Lower leg skin (tissue), 4 donors: ENCODE results near the gene CHM. TPM values are rescaled to one million over a fixed set of nuclear protein-coding genes. Genes with fewer than 3 reads are reported as not detected.
"Not testable (repeated sequence)": the region's sequence is repeated elsewhere in the genome, so short reads cannot be mapped to it uniquely, and the experiment has no call there.

Source experiments
- DNase-seq, 2 donors: peaks; one replicate each; pipeline ENCODE4 v3.0.0-alpha.2; 2019; ENCODE audit warnings: low spot score in 2 of 2
- H3K4me3 ChIP-seq: fragments of 200-600 bp; sonication (generic); 2 replicates; pipeline ENCODE4 v1.5.1; 2017; ENCODE audit warnings: mild to moderate bottlenecking, low read depth; ENCODE audit not compliant: poor library complexity, severe bottlenecking
- CTCF ChIP-seq, 3 donors: fragments of 450-650 bp; IDR thresholded peaks; one replicate each; pipeline ENCODE4 v1.5.1; 2016; ENCODE audit warnings: antibody characterized with exemption in 3 of 3, mild to moderate bottlenecking in 3 of 3, moderate library complexity in 2 of 3
- POLR2A ChIP-seq, 2 donors: fragments of 450-650 bp; IDR thresholded peaks; one replicate each; pipeline ENCODE4 v1.6.1; 2016 to 2017; ENCODE audit warnings: antibody characterized with exemption in 2 of 2, mild to moderate bottlenecking in 1 of 2, moderate library complexity in 1 of 2
- WGBS, 2 donors: methylation state at CpG; one replicate each; pipeline ENCODE4 v1.1.5; 2018; 5-methylcytosine and 5-hydroxymethylcytosine counted together
- intact Hi-C: fragments of 100-400 bp; cut with DNase I; formaldehyde crosslinking; loops from one replicate; pipeline ENCODE4 v1.15.0; 2023; ENCODE audit warnings: low total_unique reads
- total RNA-seq, 4 donors: library from RNA; depleted of rRNA; stranded (reverse); fragments of >200 nt; gene quantifications; one replicate each; pipeline ENCODE4 v1.1.0, GENCODE V29; 2016

The CHM gene
- total RNA-seq, 4 donors from 2014 or later, result 9.7 to 15.1 (median 12.7) TPM

GRCh38 chrX:85994228-85994627, 53.1 kb downstream of the CHM start:
- WGBS, 2 donors, result 41 to 51% methylated on average over 2 of the region's 2 CpGs
- intact Hi-C loops, result no loop called here
- DNase-seq, result no peak
- no peak overlapping the region for H3K4me3 ChIP-seq
- TF ChIP-seq CTCF (IDR thresholded peaks at IDR 0.05) (no peak), POLR2A (IDR thresholded peaks at IDR 0.05) (no peak)

- no peak overlapping the region for H3K4me3 ChIP-seq
- no peak for DNase-seq
- TF ChIP-seq CTCF (IDR thresholded peaks at IDR 0.05) (no peak), POLR2A (IDR thresholded peaks at IDR 0.05) (no peak)
- intact Hi-C loops, result no loop called here
- WGBS, 2 donors, result 47 to 54% methylated on average over 2 of the region's 2 CpGs
These were observed 53.7 kb downstream of the CHM start for GRCh38 chrX:85993539-85994197.

- intact Hi-C loops, result no loop called here
- H3K4me3 ChIP-seq, result no peak overlapping the region
- 53 to 62% methylated on average over 3 of the region's 3 CpGs for WGBS, 2 donors
- no peak for DNase-seq
- TF ChIP-seq POLR2A (IDR thresholded peaks at IDR 0.05) (no peak), CTCF (IDR thresholded peaks at IDR 0.05) (no peak)
These were observed 54.5 kb downstream of the CHM start for GRCh38 chrX:85992811-85993229.

GRCh38 chrX:85988353-85988752, 59.0 kb downstream of the CHM start:
- H3K4me3 ChIP-seq, result no peak overlapping the region
- intact Hi-C loops, result no loop called here
- TF ChIP-seq CTCF (IDR thresholded peaks at IDR 0.05) (no peak), POLR2A (IDR thresholded peaks at IDR 0.05) (no peak)
- WGBS, 2 donors, result 74 to 84% methylated on average over 3 of the region's 3 CpGs
- no peak for DNase-seq

GRCh38 chrX:85980286-85980685, 67.1 kb downstream of the CHM start:
- intact Hi-C loops, result no loop called here
- H3K4me3 ChIP-seq, result no peak overlapping the region
- DNase-seq, result no peak
- no peak for TF ChIP-seq POLR2A (IDR thresholded peaks at IDR 0.05)
- no peak for TF ChIP-seq CTCF (IDR thresholded peaks at IDR 0.05)
- WGBS, 2 donors, result 94 to 100% methylated on average over 1 of the region's 1 CpG

GRCh38 chrX:85977218-85977617, 70.1 kb downstream of the CHM start:
- no peak overlapping the region for H3K4me3 ChIP-seq
- no peak for DNase-seq
- TF ChIP-seq POLR2A (IDR thresholded peaks at IDR 0.05), result no peak
- no peak for TF ChIP-seq CTCF (IDR thresholded peaks at IDR 0.05)
- intact Hi-C loops, result no loop called here
- 72 to 78% methylated on average over 3 of the region's 3 CpGs for WGBS, 2 donors

- DNase-seq, H3K4me3 ChIP-seq, intact Hi-C loops: not testable (repeated sequence)
- 98% methylated on average over 12 of the region's 33 CpGs; no CpG with 5 or more reads in 1 of the 2 donors for WGBS, 2 donors
These were observed 75.0 kb downstream of the CHM start for GRCh38 chrX:85972351-85972750.
